Neural progenitor cell (in vitro differentiated cells): Measurements from ENCODE around the gene CERS6. TPM values are rescaled to one million over a fixed set of nuclear protein-coding genes. Genes with fewer than 3 reads are reported as not detected.

Source experiments
- DNase-seq: peaks from one replicate; pipeline ENCODE4 v3.0.0-alpha.2; 2016; ENCODE audit warnings: low spot score
- H2AFZ ChIP-seq: fragments of 200-600 bp; sonication (generic); replicated peaks from 2 replicates; pipeline ENCODE4 v1.6.1; 2016; ENCODE audit warnings: antibody characterized with exemption
- H3F3A ChIP-seq: fragments of 200-600 bp; sonication (generic); 2 replicates; pipeline ENCODE4 v1.6.1; 2016; ENCODE audit warnings: antibody characterized with exemption, low read depth
- H3K27ac ChIP-seq: fragments of 200-600 bp; sonication (generic); 2 replicates; pipeline ENCODE4 v1.5.1; 2016; ENCODE audit warnings: mild to moderate bottlenecking
- H3K27me3 ChIP-seq: fragments of 200-600 bp; sonication (generic); 2 replicates; pipeline ENCODE4 v1.6.1; 2016; ENCODE audit warnings: mild to moderate bottlenecking, moderate library complexity
- H3K36me3 ChIP-seq: fragments of 200-600 bp; sonication (generic); 2 replicates; pipeline ENCODE4 v1.5.1; 2016
- H3K4me1 ChIP-seq: fragments of 200-600 bp; sonication (generic); 2 replicates; pipeline ENCODE4 v1.6.1; 2016; ENCODE audit warnings: mixed run types
- H3K4me2 ChIP-seq: fragments of 200-600 bp; sonication (generic); 2 replicates; pipeline ENCODE4 v1.6.1; 2016
- H3K4me3 ChIP-seq: fragments of 200-600 bp; sonication (generic); 2 replicates; pipeline ENCODE4 v1.5.1; 2016
- H3K79me2 ChIP-seq: fragments of 200-600 bp; sonication (generic); 2 replicates; pipeline ENCODE4 v1.6.1; 2016; ENCODE audit warnings: low read depth
- H3K9ac ChIP-seq: fragments of 200-600 bp; sonication (generic); 2 replicates; pipeline ENCODE4 v1.6.1; 2016
- H3K9me3 ChIP-seq: fragments of 200-600 bp; sonication (generic); 2 replicates; pipeline ENCODE4 v1.5.1; 2016; ENCODE audit warnings: low read depth
- H4K20me1 ChIP-seq: fragments of 200-600 bp; sonication (generic); 2 replicates; pipeline ENCODE4 v1.6.1; 2016; ENCODE audit warnings: low read depth
- H3K27ac Mint-ChIP-seq: 3 replicates; pipeline ENCODE4 v1.8.0; 2021; ENCODE audit warnings: mixed read lengths
- H3K27me3 Mint-ChIP-seq: 2 replicates; pipeline ENCODE4 v1.8.0; 2022; ENCODE audit warnings: low read depth, mild to moderate bottlenecking, inconsistent platforms, moderate library complexity, mixed read lengths; ENCODE audit not compliant: insufficient read depth
- H3K36me3 Mint-ChIP-seq: 3 replicates; pipeline ENCODE4 v1.8.0; 2021; ENCODE audit warnings: mixed read lengths
- H3K4me1 Mint-ChIP-seq: 3 replicates; pipeline ENCODE4 v1.8.0; 2021; ENCODE audit warnings: mixed read lengths
- H3K4me3 Mint-ChIP-seq: 3 replicates; pipeline ENCODE4 v1.8.0; 2021; ENCODE audit warnings: mild to moderate bottlenecking, moderate library complexity, mixed read lengths
- H3K9me3 Mint-ChIP-seq: 3 replicates; pipeline ENCODE4 v1.8.0; 2020; ENCODE audit warnings: mixed read lengths
- CTCF ChIP-seq: fragments of 200-600 bp; sonication (generic); IDR thresholded peaks from 2 replicates; pipeline ENCODE4 v1.5.1; 2017; ENCODE audit warnings: antibody characterized with exemption, mild to moderate bottlenecking
- EZH2 ChIP-seq: fragments of 200-600 bp; sonication (generic); IDR thresholded peaks from 2 replicates; pipeline ENCODE4 v1.6.1; 2017; ENCODE audit warnings: antibody characterized with exemption, mild to moderate bottlenecking, moderate library complexity
- EZH2phosphoT487 ChIP-seq: fragments of 200-600 bp; sonication (generic); IDR thresholded peaks from 2 replicates; pipeline ENCODE4 v1.6.1; 2017; ENCODE audit warnings: antibody characterized with exemption
- total RNA-seq: library from RNA; depleted of rRNA; stranded (reverse); fragments of >200 nt; gene quantifications from 2 replicates; pipeline ENCODE4 v1.2.3, GENCODE V29; 2015; ENCODE audit warnings: low replicate concordance

CERS6 gene
- total RNA-seq, 1 donor from 2014 or later: 50.8 TPM

DNA sequence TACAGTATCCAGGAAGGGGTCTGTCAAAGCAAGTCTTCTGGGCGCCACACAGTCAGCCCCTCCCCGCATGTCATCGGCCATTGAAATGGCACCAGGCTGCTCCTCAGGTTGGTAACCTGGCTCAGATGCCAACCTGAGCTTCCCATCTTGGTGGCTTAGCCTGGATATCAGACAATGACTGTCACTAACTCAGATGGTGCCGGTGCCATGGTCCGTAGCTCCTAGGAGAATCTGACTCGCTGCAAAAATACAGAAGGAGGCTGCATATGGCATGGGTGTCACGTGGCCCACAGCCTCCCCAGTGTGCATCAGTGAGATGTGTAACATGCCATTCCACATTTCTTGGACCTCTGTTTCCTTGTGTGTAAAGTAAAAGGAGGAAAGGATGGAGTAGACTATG is 349.5 kb downstream of the CERS6 start:
- no peaks in the 10 kb centered on the region for H3K9me3 Mint-ChIP-seq
- no peaks in the 10 kb centered on the region for H3F3A ChIP-seq
- H3K4me1 ChIP-seq: peaks cover 29% of the 10 kb centered on the region
- H3K27me3 ChIP-seq: no peaks in the 10 kb centered on the region
- H3K27me3 Mint-ChIP-seq: no peaks in the 10 kb centered on the region
- no peak overlapping the region for H3K4me2 ChIP-seq
- TF ChIP-seq EZH2phosphoT487 (no peak), EZH2 (no peak), CTCF (no peak)
- H3K4me3 ChIP-seq: no peak overlapping the region
- no peak for DNase-seq
- H3K36me3 ChIP-seq: no peaks in the 10 kb centered on the region
- H3K9ac ChIP-seq: no peak overlapping the region
- no peaks in the 10 kb centered on the region for H4K20me1 ChIP-seq
- H3K27ac Mint-ChIP-seq: no peak overlapping the region
- H3K4me3 Mint-ChIP-seq: no peak overlapping the region
- no peak overlapping the region for H3K27ac ChIP-seq
- H3K4me1 Mint-ChIP-seq: peaks cover 12% of the 10 kb centered on the region
- no peaks in the 10 kb centered on the region for H3K9me3 ChIP-seq
- H3K79me2 ChIP-seq: no peaks in the 10 kb centered on the region
- H3K36me3 Mint-ChIP-seq: no peaks in the 10 kb centered on the region
- H2AFZ ChIP-seq: no peak overlapping the region

DNA sequence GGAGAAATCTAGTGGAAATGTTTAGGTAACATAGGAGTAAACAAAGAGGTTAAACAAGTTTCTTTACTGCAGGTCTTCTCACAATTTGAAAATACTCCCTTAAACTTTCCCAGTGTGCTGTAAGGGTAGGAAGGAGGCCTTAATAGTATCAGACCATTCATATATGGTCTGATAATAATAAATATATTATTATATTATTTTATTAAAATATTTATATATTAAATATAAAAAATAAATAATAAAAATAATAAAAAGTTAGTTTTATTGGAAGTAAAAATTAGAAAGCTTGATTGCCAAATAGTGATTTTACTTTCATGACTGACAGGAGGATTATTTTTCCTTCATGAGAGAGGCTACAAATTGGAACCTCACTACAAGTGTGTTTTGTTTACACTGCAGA is 353.5 kb downstream of the CERS6 start:
- Histone ChIP-seq H3K4me3 (no peak overlapping the region), H4K20me1 (no peaks in the 10 kb centered on the region), H3K36me3 (no peaks in the 10 kb centered on the region), H3K9me3 (no peaks in the 10 kb centered on the region), H3K27ac (no peak overlapping the region), H3K79me2 (no peaks in the 10 kb centered on the region), H3K9ac (no peak overlapping the region), H3K4me2 (no peak overlapping the region), H3F3A (no peaks in the 10 kb centered on the region), H3K4me1 (peaks cover 22% of the 10 kb centered on the region), H2AFZ (no peak overlapping the region), H3K27me3 (no peaks in the 10 kb centered on the region)
- Mint-ChIP-seq H3K4me3 (no peak overlapping the region), H3K9me3 (no peaks in the 10 kb centered on the region), H3K4me1 (peaks cover 34% of the 10 kb centered on the region), H3K27ac (no peak overlapping the region), H3K27me3 (no peaks in the 10 kb centered on the region), H3K36me3 (no peaks in the 10 kb centered on the region)
- DNase-seq: no peak
- TF ChIP-seq EZH2: no peak
- TF ChIP-seq EZH2phosphoT487: no peak
- no peak for TF ChIP-seq CTCF

DNA sequence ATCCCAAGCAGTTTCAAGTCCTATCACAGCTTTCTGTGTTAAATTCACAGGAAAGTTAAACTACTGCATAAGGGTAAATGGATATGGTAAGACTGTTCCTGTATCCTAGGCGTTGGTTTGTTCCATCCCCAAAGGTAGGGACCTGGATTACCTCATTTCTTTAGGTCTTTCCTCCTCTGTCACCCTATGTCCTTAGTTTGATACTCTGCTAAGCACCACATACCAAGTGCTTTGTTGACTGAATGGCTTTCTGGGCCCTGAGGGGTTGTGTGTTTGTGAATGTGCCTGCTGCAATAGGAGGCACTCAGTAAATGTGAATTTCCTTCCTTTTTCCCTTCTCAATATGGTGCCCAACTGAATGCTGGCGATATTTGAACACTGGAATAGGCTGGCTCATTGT is 354.2 kb downstream of the CERS6 start:
- H3K27me3 ChIP-seq: no peaks in the 10 kb centered on the region
- H3K9ac ChIP-seq: no peak overlapping the region
- H3K4me1 ChIP-seq: peaks cover 25% of the 10 kb centered on the region
- H3K4me2 ChIP-seq: no peak overlapping the region
- no peaks in the 10 kb centered on the region for H3K9me3 Mint-ChIP-seq
- no peak overlapping the region for H3K27ac ChIP-seq
- no peak overlapping the region for H3K4me3 Mint-ChIP-seq
- H3K9me3 ChIP-seq: no peaks in the 10 kb centered on the region
- H3K4me1 Mint-ChIP-seq: peaks cover 39% of the 10 kb centered on the region
- H3K36me3 ChIP-seq: no peaks in the 10 kb centered on the region
- H2AFZ ChIP-seq: peak overlapping the region; percentile 77
- H3K27me3 Mint-ChIP-seq: no peaks in the 10 kb centered on the region
- no peaks in the 10 kb centered on the region for H3K36me3 Mint-ChIP-seq
- H3F3A ChIP-seq: no peaks in the 10 kb centered on the region
- no peaks in the 10 kb centered on the region for H4K20me1 ChIP-seq
- no peak overlapping the region for H3K4me3 ChIP-seq
- H3K79me2 ChIP-seq: no peaks in the 10 kb centered on the region
- TF ChIP-seq EZH2 (no peak), CTCF (no peak), EZH2phosphoT487 (no peak)
- no peak for DNase-seq
- H3K27ac Mint-ChIP-seq: no peak overlapping the region
